ENCODE data around the gene HGFAC.

HGFAC gene

GRCh38 chr4:3494462-3494871 lies 52.7 kb downstream of the HGFAC start:
- no peak overlapping the region for H3K27ac ChIP-seq
- no peak for DNase-seq (ENCODE audit: low spot score)
- no peak overlapping the region for H3K4me3 ChIP-seq
- no peak for TF ChIP-seq CTCF (IDR thresholded peaks at IDR 0.05)

- no peak for DNase-seq (ENCODE audit: low spot score)
- TF ChIP-seq CTCF (IDR thresholded peaks at IDR 0.05), result no peak
- H3K27ac ChIP-seq, result no peak overlapping the region
- no peak overlapping the region for H3K4me3 ChIP-seq
Observed at GRCh38 chr4:3495204-3495975, 53.6 kb downstream of the HGFAC start.

GRCh38 chr4:3496021-3496420 lies 54.3 kb downstream of the HGFAC start:
- no peak overlapping the region for H3K4me3 ChIP-seq
- TF ChIP-seq CTCF (IDR thresholded peaks at IDR 0.05), result no peak
- H3K27ac ChIP-seq, result no peak overlapping the region
- DNase-seq (ENCODE audit: low spot score), result no peak

GRCh38 chr4:3497095-3497494 lies 55.3 kb downstream of the HGFAC start:
- no peak for TF ChIP-seq CTCF (IDR thresholded peaks at IDR 0.05)
- Histone ChIP-seq H3K27ac (no peak overlapping the region), H3K4me3 (no peak overlapping the region)
- DNase-seq (ENCODE audit: low spot score), result no peak

- no peak for DNase-seq (ENCODE audit: low spot score)
- Histone ChIP-seq H3K27ac (no peak overlapping the region), H3K4me3 (no peak overlapping the region)
- no peak for TF ChIP-seq CTCF (IDR thresholded peaks at IDR 0.05)
Observed at GRCh38 chr4:3497523-3498389, 56.0 kb downstream of the HGFAC start.

GRCh38 chr4:3498407-3498806 lies 56.6 kb downstream of the HGFAC start:
- DNase-seq (ENCODE audit: low spot score), result no peak
- Histone ChIP-seq H3K27ac (no peak overlapping the region), H3K4me3 (no peak overlapping the region)
- TF ChIP-seq CTCF (IDR thresholded peaks at IDR 0.05), result no peak
